ENCODE results near the gene KTN1.

KTN1 gene

GRCh38 chr14:55667801-55668200, 87.8 kb downstream of the KTN1 start:
- no peak for DNase-seq (ENCODE audit: low read depth, low spot score)

GRCh38 chr14:55671641-55672040, 91.6 kb downstream of the KTN1 start:
- no peak for DNase-seq (ENCODE audit: low read depth, low spot score)

- no peak for DNase-seq (ENCODE audit: low read depth, low spot score)
Measured at GRCh38 chr14:55673048-55673447, 93.0 kb downstream of the KTN1 start.

GRCh38 chr14:55681096-55681495, 101.1 kb downstream of the KTN1 start:
- DNase-seq (ENCODE audit: low read depth, low spot score): no peak

- DNase-seq (ENCODE audit: low read depth, low spot score): no peak
Measured at GRCh38 chr14:55684956-55685584, 105.1 kb downstream of the KTN1 start.

- DNase-seq (ENCODE audit: low read depth, low spot score): no peak
Measured at GRCh38 chr14:55686713-55687112, 106.7 kb downstream of the KTN1 start.

GRCh38 chr14:55688566-55688965, 108.6 kb downstream of the KTN1 start:
- DNase-seq (ENCODE audit: low read depth, low spot score): no peak

- DNase-seq (ENCODE audit: low read depth, low spot score): no peak
Measured at GRCh38 chr14:55689981-55690871, 110.2 kb downstream of the KTN1 start.

- DNase-seq (ENCODE audit: low read depth, low spot score): no peak
Measured at GRCh38 chr14:55691659-55692058, 111.7 kb downstream of the KTN1 start.

GRCh38 chr14:55693904-55694303, 113.9 kb downstream of the KTN1 start:
- no peak for DNase-seq (ENCODE audit: low read depth, low spot score)

- no peak for DNase-seq (ENCODE audit: low read depth, low spot score)
Measured at GRCh38 chr14:55697414-55697861, 117.4 kb downstream of the KTN1 start.

GRCh38 chr14:55698051-55698450, 118.0 kb downstream of the KTN1 start:
- no peak for DNase-seq (ENCODE audit: low read depth, low spot score)

GRCh38 chr14:55699131-55700057, 119.4 kb downstream of the KTN1 start:
- DNase-seq (ENCODE audit: low read depth, low spot score): no peak

- DNase-seq (ENCODE audit: low read depth, low spot score): no peak
Measured at GRCh38 chr14:55701638-55702037, 121.6 kb downstream of the KTN1 start.

GRCh38 chr14:55702511-55702910, 122.5 kb downstream of the KTN1 start:
- DNase-seq (ENCODE audit: low read depth, low spot score): no peak

- no peak for DNase-seq (ENCODE audit: low read depth, low spot score)
Measured at GRCh38 chr14:55704654-55705053, 124.6 kb downstream of the KTN1 start.

- no peak for DNase-seq (ENCODE audit: low read depth, low spot score)
Measured at GRCh38 chr14:55705651-55706364, 125.8 kb downstream of the KTN1 start.

- DNase-seq (ENCODE audit: low read depth, low spot score): no peak
Measured at GRCh38 chr14:55706365-55706684, 126.3 kb downstream of the KTN1 start.

GRCh38 chr14:55706893-55707292, 126.9 kb downstream of the KTN1 start:
- DNase-seq (ENCODE audit: low read depth, low spot score): no peak

GRCh38 chr14:55707365-55707804, 127.4 kb downstream of the KTN1 start:
- DNase-seq (ENCODE audit: low read depth, low spot score): no peak

GRCh38 chr14:55710506-55711041, 130.6 kb downstream of the KTN1 start:
- no peak for DNase-seq (ENCODE audit: low read depth, low spot score)

Data from activated naive CD8-positive, alpha-beta T cell treated with anti-CD3 and anti-CD28 coated beads, Interleukin-2, amount 50 U/mL, for 16 hours (primary cell).